HG02610 (cell line): ENCODE results near the gene TEP1.
A peak's percentile ranks its signal among the peaks of the same experiment; 100 is the strongest.

Experiments
- ATAC-seq: cut with Tn5 transposase; IDR thresholded peaks from one replicate; pipeline ENCODE4 v1.9.1; 2021; ENCODE audit warnings: mild to moderate bottlenecking, moderate library complexity; ENCODE audit not compliant: unreplicated experiment

TEP1 gene

GRCh38 chr14:20434701-20435581 lies 21.6 kb upstream of the TEP1 start:
- no peak for ATAC-seq

- ATAC-seq: no peak
Measured at GRCh38 chr14:20429801-20430669, 16.7 kb upstream of the TEP1 start.

GRCh38 chr14:20428802-20429201 lies 15.5 kb upstream of the TEP1 start:
- no peak for ATAC-seq

GRCh38 chr14:20428010-20428365 lies 14.7 kb upstream of the TEP1 start:
- ATAC-seq: peak; percentile 54

GRCh38 chr14:20427231-20428009 lies 14.1 kb upstream of the TEP1 start:
- ATAC-seq: peak; percentile 76

GRCh38 chr14:20424851-20425250 lies 11.6 kb upstream of the TEP1 start:
- no peak for ATAC-seq

- no peak for ATAC-seq
Measured at GRCh38 chr14:20422886-20423285, 9.6 kb upstream of the TEP1 start.

- ATAC-seq: no peak
Measured at GRCh38 chr14:20421267-20421666, 8.0 kb upstream of the TEP1 start.

- ATAC-seq: no peak
Measured at GRCh38 chr14:20419419-20419818, 6.1 kb upstream of the TEP1 start.

- no peak for ATAC-seq
Measured at GRCh38 chr14:20418501-20418909, 5.2 kb upstream of the TEP1 start.

- ATAC-seq: no peak
Measured at GRCh38 chr14:20417250-20418186, 4.2 kb upstream of the TEP1 start.

GRCh38 chr14:20416223-20416622 lies 2.9 kb upstream of the TEP1 start:
- no peak for ATAC-seq

- ATAC-seq: peak; percentile 44
Measured at GRCh38 chr14:20415782-20416206, 2.5 kb upstream of the TEP1 start.

GRCh38 chr14:20413744-20414082 lies 412 bp upstream of the TEP1 start:
- ATAC-seq: peak; percentile 45

GRCh38 chr14:20412411-20412810 lies 890 bp downstream of the TEP1 start:
- no peak for ATAC-seq

GRCh38 chr14:20409226-20409625 lies 4.1 kb downstream of the TEP1 start:
- no peak for ATAC-seq

- no peak for ATAC-seq
Measured at GRCh38 chr14:20403521-20403920, 9.8 kb downstream of the TEP1 start.

- ATAC-seq: peak; percentile 44
Measured at GRCh38 chr14:20400965-20401593, 12.2 kb downstream of the TEP1 start.

- no peak for ATAC-seq
Measured at GRCh38 chr14:20400589-20400964, 12.7 kb downstream of the TEP1 start.

GRCh38 chr14:20397511-20397910 lies 15.8 kb downstream of the TEP1 start:
- ATAC-seq: no peak
